T-helper 1 cell treated with Interleukin-12 subunit alpha and Interleukin-12 subunit beta and Interleukin-4 antibody, amounts not matched to agents 30 μg/mL and 1 μg/mL, for 36 hours (primary cell): ENCODE data around the gene ANKLE2.
"Not testable (repeated sequence)": the region's sequence is repeated elsewhere in the genome, so short reads cannot be mapped to it uniquely, and the experiment has no call there.

Source experiments
- H3K27ac Mint-ChIP-seq: one replicate; pipeline ENCODE4 v1.8.0; 2021; ENCODE audit warnings: mild to moderate bottlenecking, mixed read lengths
- H3K27me3 Mint-ChIP-seq: one replicate; pipeline ENCODE4 v1.8.0; 2021; ENCODE audit warnings: low read depth, mixed read lengths
- H3K36me3 Mint-ChIP-seq: one replicate; pipeline ENCODE4 v1.8.0; 2021; ENCODE audit warnings: low read depth, mixed read lengths
- H3K4me1 Mint-ChIP-seq: one replicate; pipeline ENCODE4 v1.8.0; 2021; ENCODE audit warnings: low read depth, mixed read lengths
- H3K4me3 Mint-ChIP-seq: one replicate; pipeline ENCODE4 v1.8.0; 2021; ENCODE audit warnings: mild to moderate bottlenecking, moderate library complexity, mixed read lengths
- H3K9me3 Mint-ChIP-seq: one replicate; pipeline ENCODE4 v1.8.0; 2021; ENCODE audit warnings: mixed read lengths

ANKLE2 gene

GRCh38 chr12:132761032-132761920 lies at the start of gene ANKLE2:
TSS of gene ANKLE2 (minus strand) at chr12:132761832. CDS start at chr12:132761798, 34 bp downstream.
- Mint-ChIP-seq H3K27ac (peak within 1 kb of the TSS; percentile 91), H3K36me3 (peaks cover 15% of the 10 kb centered on the region), H3K4me1 (peaks cover 15% of the 10 kb centered on the region), H3K4me3 (peak within 1 kb of the TSS; percentile 92), H3K27me3 (no peaks in the 10 kb centered on the region), H3K9me3 (no peaks in the 10 kb centered on the region)

GRCh38 chr12:132809391-132809790 lies 47.8 kb upstream of the ANKLE2 start:
- Mint-ChIP-seq H3K36me3 (peaks cover 51% of the 10 kb centered on the region), H3K4me1 (peaks cover 17% of the 10 kb centered on the region)
- H3K27me3 Mint-ChIP-seq, H3K9me3 Mint-ChIP-seq, H3K4me3 Mint-ChIP-seq, H3K27ac Mint-ChIP-seq: not testable (repeated sequence)

- Mint-ChIP-seq H3K27ac (no peak overlapping the region), H3K36me3 (peaks cover 59% of the 10 kb centered on the region), H3K4me3 (no peak overlapping the region), H3K9me3 (no peaks in the 10 kb centered on the region), H3K27me3 (no peaks in the 10 kb centered on the region), H3K4me1 (peaks cover 16% of the 10 kb centered on the region)
Measured at GRCh38 chr12:132807295-132808092, 45.9 kb upstream of the ANKLE2 start.

- Mint-ChIP-seq H3K4me1 (peaks cover 14% of the 10 kb centered on the region), H3K27me3 (no peaks in the 10 kb centered on the region), H3K9me3 (no peaks in the 10 kb centered on the region), H3K4me3 (no peak overlapping the region), H3K36me3 (peaks cover 54% of the 10 kb centered on the region), H3K27ac (no peak overlapping the region)
Measured at GRCh38 chr12:132806857-132807256, 45.2 kb upstream of the ANKLE2 start.

GRCh38 chr12:132804426-132804861 lies 42.8 kb upstream of the ANKLE2 start:
- Mint-ChIP-seq H3K4me1 (peaks cover 12% of the 10 kb centered on the region), H3K9me3 (no peaks in the 10 kb centered on the region), H3K36me3 (peaks cover 54% of the 10 kb centered on the region), H3K27ac (no peak overlapping the region), H3K4me3 (no peak overlapping the region), H3K27me3 (no peaks in the 10 kb centered on the region)

- Mint-ChIP-seq H3K36me3 (peaks cover 53% of the 10 kb centered on the region), H3K9me3 (no peaks in the 10 kb centered on the region), H3K4me1 (peaks cover 12% of the 10 kb centered on the region), H3K27ac (no peak overlapping the region), H3K4me3 (no peak overlapping the region), H3K27me3 (no peaks in the 10 kb centered on the region)
Measured at GRCh38 chr12:132803888-132804287, 42.3 kb upstream of the ANKLE2 start.

- Mint-ChIP-seq H3K4me3 (no peak overlapping the region), H3K9me3 (no peaks in the 10 kb centered on the region), H3K27me3 (no peaks in the 10 kb centered on the region), H3K4me1 (peaks cover 12% of the 10 kb centered on the region), H3K36me3 (peaks cover 45% of the 10 kb centered on the region), H3K27ac (no peak overlapping the region)
Measured at GRCh38 chr12:132803125-132803524, 41.5 kb upstream of the ANKLE2 start.

GRCh38 chr12:132801741-132802140 lies 40.1 kb upstream of the ANKLE2 start:
- H3K27me3 Mint-ChIP-seq, result no peaks in the 10 kb centered on the region
- no peaks in the 10 kb centered on the region for H3K9me3 Mint-ChIP-seq
- no peak overlapping the region for H3K27ac Mint-ChIP-seq
- H3K4me1 Mint-ChIP-seq, result peaks cover 7% of the 10 kb centered on the region
- peaks cover 39% of the 10 kb centered on the region for H3K36me3 Mint-ChIP-seq
- H3K4me3 Mint-ChIP-seq, result no peak overlapping the region

- no peaks in the 10 kb centered on the region for H3K27me3 Mint-ChIP-seq
- H3K4me1 Mint-ChIP-seq, result no peaks in the 10 kb centered on the region
- H3K36me3 Mint-ChIP-seq, result peaks cover 39% of the 10 kb centered on the region
- H3K4me3 Mint-ChIP-seq, result no peak overlapping the region
- no peak overlapping the region for H3K27ac Mint-ChIP-seq
- no peaks in the 10 kb centered on the region for H3K9me3 Mint-ChIP-seq
Measured at GRCh38 chr12:132798836-132799235, 37.2 kb upstream of the ANKLE2 start.

- no peaks in the 10 kb centered on the region for H3K4me1 Mint-ChIP-seq
- H3K27me3 Mint-ChIP-seq, result no peaks in the 10 kb centered on the region
- no peak overlapping the region for H3K4me3 Mint-ChIP-seq
- peaks cover 34% of the 10 kb centered on the region for H3K36me3 Mint-ChIP-seq
- no peak overlapping the region for H3K27ac Mint-ChIP-seq
- H3K9me3 Mint-ChIP-seq, result no peaks in the 10 kb centered on the region
Measured at GRCh38 chr12:132797820-132798570, 36.4 kb upstream of the ANKLE2 start.

GRCh38 chr12:132795847-132796246 lies 34.2 kb upstream of the ANKLE2 start:
- H3K27ac Mint-ChIP-seq, result no peak overlapping the region
- peaks cover 40% of the 10 kb centered on the region for H3K36me3 Mint-ChIP-seq
- H3K27me3 Mint-ChIP-seq, result no peaks in the 10 kb centered on the region
- no peaks in the 10 kb centered on the region for H3K4me1 Mint-ChIP-seq
- H3K9me3 Mint-ChIP-seq, result no peaks in the 10 kb centered on the region
- H3K4me3 Mint-ChIP-seq, result no peak overlapping the region

GRCh38 chr12:132791940-132792339 lies 30.3 kb upstream of the ANKLE2 start:
- H3K9me3 Mint-ChIP-seq, H3K27me3 Mint-ChIP-seq, H3K27ac Mint-ChIP-seq, H3K4me3 Mint-ChIP-seq, H3K4me1 Mint-ChIP-seq: not testable (repeated sequence)
- peaks cover 46% of the 10 kb centered on the region for H3K36me3 Mint-ChIP-seq

GRCh38 chr12:132789099-132789471 lies 27.5 kb upstream of the ANKLE2 start:
- Mint-ChIP-seq H3K4me3 (no peak overlapping the region), H3K27me3 (no peaks in the 10 kb centered on the region), H3K36me3 (peaks cover 44% of the 10 kb centered on the region), H3K4me1 (no peaks in the 10 kb centered on the region), H3K9me3 (no peaks in the 10 kb centered on the region), H3K27ac (no peak overlapping the region)

GRCh38 chr12:132788375-132789098 lies 26.9 kb upstream of the ANKLE2 start:
- H3K27ac Mint-ChIP-seq, result no peak overlapping the region
- H3K27me3 Mint-ChIP-seq, result no peaks in the 10 kb centered on the region
- H3K9me3 Mint-ChIP-seq, result no peaks in the 10 kb centered on the region
- no peak overlapping the region for H3K4me3 Mint-ChIP-seq
- no peaks in the 10 kb centered on the region for H3K4me1 Mint-ChIP-seq
- peaks cover 41% of the 10 kb centered on the region for H3K36me3 Mint-ChIP-seq
